Measurements from ENCODE around the gene KRT20.

KRT20 gene

GRCh38 chr17:40844671-40845107, 40.4 kb downstream of the KRT20 start:
- no peaks in the 10 kb centered on the region for H3K4me1 ChIP-seq
- TF ChIP-seq, protein P1, sequence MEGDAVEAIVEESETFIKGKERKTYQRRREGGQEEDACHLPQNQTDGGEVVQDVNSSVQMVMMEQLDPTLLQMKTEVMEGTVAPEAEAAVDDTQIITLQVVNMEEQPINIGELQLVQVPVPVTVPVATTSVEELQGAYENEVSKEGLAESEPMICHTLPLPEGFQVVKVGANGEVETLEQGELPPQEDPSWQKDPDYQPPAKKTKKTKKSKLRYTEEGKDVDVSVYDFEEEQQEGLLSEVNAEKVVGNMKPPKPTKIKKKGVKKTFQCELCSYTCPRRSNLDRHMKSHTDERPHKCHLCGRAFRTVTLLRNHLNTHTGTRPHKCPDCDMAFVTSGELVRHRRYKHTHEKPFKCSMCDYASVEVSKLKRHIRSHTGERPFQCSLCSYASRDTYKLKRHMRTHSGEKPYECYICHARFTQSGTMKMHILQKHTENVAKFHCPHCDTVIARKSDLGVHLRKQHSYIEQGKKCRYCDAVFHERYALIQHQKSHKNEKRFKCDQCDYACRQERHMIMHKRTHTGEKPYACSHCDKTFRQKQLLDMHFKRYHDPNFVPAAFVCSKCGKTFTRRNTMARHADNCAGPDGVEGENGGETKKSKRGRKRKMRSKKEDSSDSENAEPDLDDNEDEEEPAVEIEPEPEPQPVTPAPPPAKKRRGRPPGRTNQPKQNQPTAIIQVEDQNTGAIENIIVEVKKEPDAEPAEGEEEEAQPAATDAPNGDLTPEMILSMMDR (IDR thresholded peaks at IDR 0.05), result no peak
- H3K4me2 ChIP-seq (ENCODE audit: low read length), result no peak overlapping the region
- no peak overlapping the region for H3K27ac ChIP-seq
- H3K9ac ChIP-seq, result no peak overlapping the region
- H2AFZ ChIP-seq, result no peak overlapping the region
- H3K36me3 ChIP-seq (ENCODE audit: control insufficient read depth, insufficient read depth, low read length), result no peaks in the 10 kb centered on the region
- no peaks in the 10 kb centered on the region for H3K27me3 ChIP-seq (ENCODE audit: control insufficient read depth, insufficient read depth, low read length)
- H3K4me3 ChIP-seq (ENCODE audit: low read depth, low read length), result no peak overlapping the region
- H3K79me2 ChIP-seq, result no peaks in the 10 kb centered on the region
- H3K9me3 ChIP-seq (ENCODE audit: control insufficient read depth, low read length), result no peaks in the 10 kb centered on the region

GRCh38 chr17:40843242-40843641, 41.8 kb downstream of the KRT20 start:
- TF ChIP-seq, protein P1 (IDR thresholded peaks at IDR 0.05), result no peak
- Histone ChIP-seq H3K36me3 (ENCODE audit: control insufficient read depth, insufficient read depth, low read length) (no peaks in the 10 kb centered on the region), H3K27ac (no peak overlapping the region), H3K9me3 (ENCODE audit: control insufficient read depth, low read length) (no peaks in the 10 kb centered on the region), H3K4me3 (ENCODE audit: low read depth, low read length) (no peak overlapping the region), H3K9ac (no peak overlapping the region), H3K4me2 (ENCODE audit: low read length) (no peak overlapping the region), H2AFZ (no peak overlapping the region), H3K79me2 (no peaks in the 10 kb centered on the region), H3K27me3 (ENCODE audit: control insufficient read depth, insufficient read depth, low read length) (no peaks in the 10 kb centered on the region), H3K4me1 (no peaks in the 10 kb centered on the region)

DNA sequence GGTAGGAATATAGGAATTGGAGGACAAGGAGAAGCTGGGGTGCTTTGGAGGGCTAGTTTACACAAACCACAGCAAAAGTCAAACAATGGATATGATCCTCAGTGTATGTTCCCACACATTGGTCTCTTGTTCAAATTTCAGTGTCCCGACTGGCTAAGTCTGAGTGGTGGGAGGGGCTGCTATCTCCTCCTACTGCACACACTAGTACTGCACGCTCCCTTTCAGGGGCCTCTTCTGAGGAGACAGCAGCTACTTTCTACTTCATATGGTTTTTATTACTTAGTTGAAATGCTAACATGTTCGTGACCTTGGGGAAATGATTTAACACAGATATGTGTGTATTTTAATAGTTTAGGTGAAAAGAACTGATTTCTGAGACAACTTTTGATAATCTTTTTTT, 43.8 kb downstream of the KRT20 start:
- Histone ChIP-seq H3K4me3 (ENCODE audit: low read depth, low read length) (no peak overlapping the region), H3K4me2 (ENCODE audit: low read length) (no peak overlapping the region), H3K36me3 (ENCODE audit: control insufficient read depth, insufficient read depth, low read length) (no peaks in the 10 kb centered on the region), H3K27ac (no peak overlapping the region), H3K9ac (no peak overlapping the region), H3K27me3 (ENCODE audit: control insufficient read depth, insufficient read depth, low read length) (no peaks in the 10 kb centered on the region), H3K9me3 (ENCODE audit: control insufficient read depth, low read length) (no peaks in the 10 kb centered on the region), H3K4me1 (no peaks in the 10 kb centered on the region), H3K79me2 (no peaks in the 10 kb centered on the region), H2AFZ (no peak overlapping the region)
- TF ChIP-seq, protein P1 (IDR thresholded peaks at IDR 0.05), result no peak

- no peaks in the 10 kb centered on the region for H3K9me3 ChIP-seq (ENCODE audit: control insufficient read depth, low read length)
- no peak overlapping the region for H3K4me2 ChIP-seq (ENCODE audit: low read length)
- H3K79me2 ChIP-seq, result no peaks in the 10 kb centered on the region
- no peak overlapping the region for H3K9ac ChIP-seq
- H3K27me3 ChIP-seq (ENCODE audit: control insufficient read depth, insufficient read depth, low read length), result no peaks in the 10 kb centered on the region
- no peak overlapping the region for H3K4me3 ChIP-seq (ENCODE audit: low read depth, low read length)
- no peaks in the 10 kb centered on the region for H3K4me1 ChIP-seq
- TF ChIP-seq, protein P1 (IDR thresholded peaks at IDR 0.05), result no peak
- no peaks in the 10 kb centered on the region for H3K36me3 ChIP-seq (ENCODE audit: control insufficient read depth, insufficient read depth, low read length)
- no peak overlapping the region for H3K27ac ChIP-seq
- no peak overlapping the region for H2AFZ ChIP-seq
Observed at GRCh38 chr17:40839194-40839593, 45.8 kb downstream of the KRT20 start.

DNA sequence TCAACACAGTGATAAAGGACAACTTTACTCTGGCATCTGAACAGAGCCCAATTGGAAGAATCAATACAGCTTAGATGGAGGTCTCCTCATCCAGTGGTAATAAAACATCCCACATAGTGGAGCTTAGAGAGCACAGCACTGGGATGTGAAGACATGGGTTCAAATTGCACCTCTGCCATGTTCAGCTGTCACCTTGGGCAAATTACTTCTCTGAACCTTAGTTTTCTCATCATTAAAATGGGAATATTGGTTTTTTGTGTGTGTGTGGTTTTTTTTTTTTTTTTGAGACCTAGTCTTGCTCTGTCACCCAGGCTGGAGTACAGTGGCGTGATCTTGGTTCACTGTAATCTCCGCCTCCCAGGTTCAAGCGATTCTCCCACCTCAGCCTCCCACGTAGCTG, 49.0 kb downstream of the KRT20 start:
- no peak overlapping the region for H3K4me3 ChIP-seq (ENCODE audit: low read depth, low read length)
- H3K27ac ChIP-seq, result no peak overlapping the region
- no peaks in the 10 kb centered on the region for H3K4me1 ChIP-seq
- H3K27me3 ChIP-seq (ENCODE audit: control insufficient read depth, insufficient read depth, low read length), result no peaks in the 10 kb centered on the region
- no peaks in the 10 kb centered on the region for H3K36me3 ChIP-seq (ENCODE audit: control insufficient read depth, insufficient read depth, low read length)
- TF ChIP-seq, protein P1 (IDR thresholded peaks at IDR 0.05), result no peak
- H2AFZ ChIP-seq, result no peak overlapping the region
- H3K79me2 ChIP-seq, result no peaks in the 10 kb centered on the region
- no peak overlapping the region for H3K4me2 ChIP-seq (ENCODE audit: low read length)
- no peaks in the 10 kb centered on the region for H3K9me3 ChIP-seq (ENCODE audit: control insufficient read depth, low read length)
- H3K9ac ChIP-seq, result no peak overlapping the region
